ENCODE measurements around the gene PRKCE.

DNA sequence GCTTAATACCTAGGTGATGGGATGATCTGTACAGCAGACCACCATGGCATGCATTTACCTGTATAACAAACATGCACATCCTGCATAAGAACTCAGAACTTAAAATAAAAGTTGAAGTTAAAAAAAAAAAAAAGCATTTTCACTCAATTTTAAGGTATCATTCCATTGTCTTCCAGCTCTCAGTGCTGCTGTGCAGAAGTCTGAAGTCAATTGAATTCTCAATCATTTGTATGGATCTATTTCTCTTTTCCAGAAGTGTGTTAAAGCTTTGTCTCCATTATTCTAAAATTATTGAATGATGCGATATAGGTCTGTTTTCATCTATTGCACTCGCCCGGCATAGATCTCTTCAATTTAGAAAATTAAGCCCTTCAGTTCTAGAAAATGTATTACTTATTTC is 443.2 kb downstream of the PRKCE start:
- TF ChIP-seq, protein P1, sequence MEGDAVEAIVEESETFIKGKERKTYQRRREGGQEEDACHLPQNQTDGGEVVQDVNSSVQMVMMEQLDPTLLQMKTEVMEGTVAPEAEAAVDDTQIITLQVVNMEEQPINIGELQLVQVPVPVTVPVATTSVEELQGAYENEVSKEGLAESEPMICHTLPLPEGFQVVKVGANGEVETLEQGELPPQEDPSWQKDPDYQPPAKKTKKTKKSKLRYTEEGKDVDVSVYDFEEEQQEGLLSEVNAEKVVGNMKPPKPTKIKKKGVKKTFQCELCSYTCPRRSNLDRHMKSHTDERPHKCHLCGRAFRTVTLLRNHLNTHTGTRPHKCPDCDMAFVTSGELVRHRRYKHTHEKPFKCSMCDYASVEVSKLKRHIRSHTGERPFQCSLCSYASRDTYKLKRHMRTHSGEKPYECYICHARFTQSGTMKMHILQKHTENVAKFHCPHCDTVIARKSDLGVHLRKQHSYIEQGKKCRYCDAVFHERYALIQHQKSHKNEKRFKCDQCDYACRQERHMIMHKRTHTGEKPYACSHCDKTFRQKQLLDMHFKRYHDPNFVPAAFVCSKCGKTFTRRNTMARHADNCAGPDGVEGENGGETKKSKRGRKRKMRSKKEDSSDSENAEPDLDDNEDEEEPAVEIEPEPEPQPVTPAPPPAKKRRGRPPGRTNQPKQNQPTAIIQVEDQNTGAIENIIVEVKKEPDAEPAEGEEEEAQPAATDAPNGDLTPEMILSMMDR (IDR thresholded peaks at IDR 0.05) = no peak
- TF ChIP-seq POLR2A (IDR thresholded peaks at IDR 0.05) = no peak

Measured in body of pancreas (tissue), 4 donors.